Inflammatory macrophage treated with lipopolysaccharide for 1 hour (primary cell): ENCODE results near the gene CYGB.
"Not testable (repeated sequence)": the region's sequence is repeated elsewhere in the genome, so short reads cannot be mapped to it uniquely, and the experiment has no call there.

Experiments
- DNase-seq, 2 donors: peaks; one replicate each; pipeline ENCODE4 v3.0.0-alpha.2; 2020 to 2022

The CYGB gene

GRCh38 chr17:76519048-76519966 lies 18.2 kb downstream of the CYGB start:
- no peak for DNase-seq

- DNase-seq: peak; percentile 86 to 99
Observed at GRCh38 chr17:76517638-76518038, 19.9 kb downstream of the CYGB start.

DNA sequence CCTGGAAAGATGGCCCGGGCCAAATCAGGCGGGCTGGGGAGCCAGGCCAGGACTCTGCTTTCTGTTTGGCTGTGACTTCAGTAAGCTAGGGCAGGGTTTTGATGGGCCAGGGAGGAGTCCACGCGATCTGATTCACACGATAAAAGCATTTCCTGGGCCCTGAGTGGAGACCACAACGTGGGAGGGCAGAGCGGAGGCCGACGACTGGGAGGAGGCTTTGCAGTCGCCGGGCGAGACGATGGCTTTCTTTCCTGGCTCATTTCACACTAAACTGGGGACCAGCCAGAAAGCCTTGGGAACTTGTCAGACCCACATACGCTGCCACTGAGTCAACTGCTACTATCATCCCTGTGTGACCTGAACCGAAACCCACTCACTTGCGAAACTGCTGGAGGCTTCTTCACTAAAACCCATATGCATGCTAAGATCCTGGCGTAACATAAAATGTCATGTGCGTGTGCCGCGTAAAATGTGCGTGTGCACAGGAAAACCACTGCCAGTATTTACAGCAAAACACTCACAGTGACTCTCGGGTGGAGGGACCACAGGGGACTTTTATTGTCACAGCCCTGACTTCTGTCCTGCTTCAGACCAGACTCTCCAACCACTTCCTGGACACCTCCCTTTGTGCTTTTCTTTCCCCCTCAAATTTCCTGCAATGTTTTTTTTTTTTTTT lies 22.1 kb downstream of the CYGB start:
- peak; percentile 91 to 100 for DNase-seq

GRCh38 chr17:76514355-76514754 lies 23.2 kb downstream of the CYGB start:
- DNase-seq: not testable (repeated sequence)

DNA sequence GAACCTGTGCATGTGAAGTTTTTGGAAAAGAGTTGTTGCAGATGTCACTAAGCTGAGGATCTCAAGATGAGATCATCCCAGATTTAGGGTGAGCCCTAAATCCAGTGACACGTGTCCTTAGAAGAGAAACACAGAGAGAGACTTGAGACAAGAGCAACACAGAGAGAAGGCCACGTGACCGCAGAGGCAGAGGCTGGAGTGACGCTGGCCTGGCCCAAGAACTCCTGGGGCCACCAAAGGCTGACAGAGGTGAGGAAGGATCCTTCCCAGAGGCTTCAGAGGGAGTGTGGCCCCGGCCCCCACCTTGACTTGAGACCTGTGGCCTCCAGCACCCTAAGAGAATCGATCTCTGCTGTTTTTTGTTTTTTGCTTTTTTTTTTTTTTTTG lies 24.2 kb downstream of the CYGB start:
- DNase-seq: no peak

- no peak for DNase-seq
Observed at GRCh38 chr17:76512366-76513305, 24.9 kb downstream of the CYGB start.

DNA sequence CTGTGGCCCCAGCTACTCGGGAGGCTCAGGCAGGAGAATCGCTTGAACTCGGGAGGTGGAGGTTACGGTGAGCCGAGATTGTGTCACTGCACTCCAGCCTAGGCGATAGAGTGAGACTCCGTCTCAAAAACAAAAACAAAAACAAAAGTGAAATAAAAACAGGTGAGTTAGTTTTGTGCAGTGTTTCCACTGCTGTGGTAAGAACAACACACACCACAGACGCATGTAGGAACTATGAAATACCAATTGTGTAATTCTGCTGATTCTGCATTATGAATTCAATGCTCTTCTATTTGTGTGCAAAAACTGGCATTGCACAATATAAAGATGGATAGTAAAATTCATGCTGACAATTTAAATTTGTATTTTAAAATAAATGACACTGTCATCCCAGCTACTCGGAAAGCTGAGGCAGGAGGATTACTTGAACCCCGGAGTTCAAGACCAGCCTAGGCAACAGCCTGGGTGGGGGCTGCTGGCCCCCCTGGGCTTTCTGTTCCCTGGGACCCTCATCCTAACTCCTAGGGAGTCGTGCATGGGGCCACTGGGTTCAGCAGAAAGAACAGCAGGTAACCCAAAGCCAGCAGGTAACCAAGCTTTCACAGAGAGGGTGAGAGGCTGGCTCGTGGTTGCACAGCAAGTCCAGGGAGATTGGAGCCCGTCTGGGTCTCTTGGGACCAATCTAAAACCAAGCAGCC lies 25.7 kb downstream of the CYGB start:
- peak; percentile 68 for DNase-seq

DNA sequence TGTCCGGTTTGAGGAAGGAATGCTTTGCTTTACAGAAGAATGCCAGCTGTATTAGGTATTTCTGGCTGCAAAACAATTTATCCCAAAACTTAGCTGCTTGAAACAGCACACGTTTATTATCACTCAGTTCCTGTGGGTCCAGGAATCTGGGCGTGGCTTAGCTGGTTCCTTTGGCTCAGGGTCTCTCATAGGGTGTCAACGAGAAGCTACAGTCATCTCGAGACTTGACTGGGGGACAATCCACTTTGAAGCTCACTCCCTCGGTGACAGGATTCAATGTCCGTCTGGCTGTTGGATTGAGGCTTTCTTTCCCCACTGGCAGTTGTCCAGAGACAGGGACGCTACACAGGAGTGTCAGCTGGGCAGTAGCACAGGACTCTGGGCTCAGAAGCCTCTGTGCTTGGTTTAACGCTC lies 26.7 kb downstream of the CYGB start:
- no peak for DNase-seq

DNA sequence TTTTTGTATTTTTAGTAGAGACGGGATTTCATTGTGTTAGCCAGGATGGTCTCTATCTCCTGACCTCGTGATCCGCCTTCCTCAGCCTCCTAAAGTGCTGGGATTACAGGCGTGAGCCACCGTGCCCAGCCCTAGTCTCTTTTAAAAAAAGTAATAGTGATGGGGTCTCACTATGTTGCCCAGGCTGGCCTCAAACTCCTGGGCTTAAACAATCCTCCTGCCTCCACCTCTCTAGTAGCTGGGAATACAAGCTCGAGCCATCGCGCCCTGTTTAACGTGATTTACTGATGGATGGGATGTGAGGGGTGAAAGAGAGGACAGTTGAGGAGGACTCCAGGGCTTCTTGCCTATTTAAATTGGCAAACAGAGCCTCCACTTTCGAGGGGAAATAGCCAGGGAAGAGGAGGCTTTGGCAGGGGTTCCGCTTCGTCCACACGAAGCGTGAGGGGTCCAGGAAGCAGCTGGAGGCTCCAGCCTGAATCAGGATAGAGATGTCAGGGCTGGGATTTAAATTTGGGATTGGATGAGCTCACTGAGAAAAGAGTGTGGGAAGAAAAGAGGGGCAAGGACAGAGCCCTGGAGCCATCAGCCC lies 28.9 kb downstream of the CYGB start:
- DNase-seq: not testable (repeated sequence)

DNA sequence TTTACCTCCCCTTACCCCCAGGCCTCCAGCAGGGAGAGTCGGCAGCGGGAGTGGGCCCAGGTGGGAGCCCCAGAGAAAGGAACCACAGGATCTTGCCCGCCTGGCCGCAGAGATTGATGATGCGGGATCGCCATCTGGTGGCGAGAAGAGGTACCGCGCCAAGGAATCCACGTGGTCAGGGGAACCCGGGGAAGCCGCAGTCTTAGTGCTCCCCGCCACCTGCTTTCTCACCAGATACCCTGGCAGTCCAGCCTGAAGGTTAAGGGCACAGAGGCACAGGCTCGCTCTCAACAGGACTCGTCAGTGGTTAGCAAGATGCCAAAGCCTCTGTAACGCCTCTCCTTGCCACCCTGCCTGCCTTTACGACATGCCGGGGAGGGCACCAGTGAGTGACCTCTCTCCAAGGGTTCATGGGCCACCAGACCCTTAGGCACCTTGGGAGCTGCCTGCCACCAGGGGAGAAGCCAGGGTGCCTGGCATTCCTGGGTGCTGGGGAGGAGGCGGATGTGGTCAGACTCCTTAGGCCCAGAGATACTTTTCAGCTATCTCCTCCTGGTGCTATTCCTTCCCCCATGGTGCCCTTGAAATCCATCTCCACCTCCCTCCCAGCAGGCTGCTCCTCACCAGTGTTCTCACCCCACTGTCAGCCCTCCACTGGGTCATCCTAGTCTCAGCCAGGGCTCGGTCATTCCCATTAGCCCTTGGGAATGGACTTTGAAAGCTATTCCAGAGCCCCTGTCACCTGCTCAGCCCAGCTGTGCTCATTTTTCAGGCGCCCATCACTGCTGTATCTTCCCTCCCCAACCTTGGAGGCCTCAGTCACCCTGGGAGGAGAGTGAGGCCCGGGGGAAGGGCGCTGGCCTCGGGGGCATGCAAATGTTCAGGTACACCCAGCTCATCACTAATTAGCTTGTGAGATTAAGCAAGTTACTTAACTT lies 30.8 kb downstream of the CYGB start:
- peak; percentile 51 to 95 for DNase-seq

- DNase-seq: peak in 1 of 2 donors; percentile 40
Observed at GRCh38 chr17:76504117-76504516, 33.4 kb downstream of the CYGB start.

- DNase-seq: peak in 1 of 2 donors; percentile 28
Observed at GRCh38 chr17:76502341-76503211, 34.9 kb downstream of the CYGB start.

DNA sequence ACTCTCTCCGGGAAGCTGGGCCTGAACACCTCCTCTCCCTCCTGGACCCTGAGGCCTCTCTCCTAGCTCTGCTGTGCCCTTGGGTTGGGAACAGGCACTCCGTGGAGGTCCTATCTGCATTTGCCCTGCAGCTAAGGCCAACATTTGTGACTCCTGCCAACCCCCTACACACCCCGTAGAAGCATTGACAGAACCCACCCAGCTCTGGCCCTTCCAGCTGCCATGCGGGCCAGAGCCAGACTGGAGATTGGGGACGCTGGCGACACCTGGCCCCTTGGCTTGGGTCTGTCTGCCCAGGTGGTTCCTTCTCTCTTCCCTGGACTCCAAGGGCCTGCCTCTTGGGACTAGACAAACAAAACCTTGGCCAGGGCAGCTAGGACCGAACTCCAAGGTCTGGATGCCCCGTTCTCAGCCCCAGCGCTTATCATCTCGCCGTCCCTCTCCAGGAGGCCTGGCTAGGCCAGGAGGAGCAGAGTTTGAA lies 35.6 kb downstream of the CYGB start:
- no peak for DNase-seq

GRCh38 chr17:76501018-76501826 lies 36.3 kb downstream of the CYGB start, which contains the start of gene RHBDF2:
Gene RHBDF2 (minus strand): TSS chr17:76501423. CDS start chr17:76481524, 19,899 bp downstream.
- peak; percentile 73 to 90 for DNase-seq

DNA sequence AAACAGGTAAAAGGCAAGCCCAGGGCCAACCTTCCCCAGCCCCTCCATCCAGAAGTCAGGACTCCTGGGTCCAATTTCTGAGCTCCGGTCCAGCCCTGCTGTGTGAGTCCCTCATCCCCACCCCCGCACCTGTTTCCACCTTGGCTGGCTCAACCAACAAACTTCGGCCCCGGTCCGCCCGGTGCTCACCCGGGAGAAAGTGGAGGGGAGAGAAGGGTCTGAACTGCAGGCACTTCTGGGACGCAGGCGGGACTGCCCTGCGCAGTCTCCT lies 36.8 kb downstream of the CYGB start:
- no peak for DNase-seq

- DNase-seq: peak; percentile 59 to 72
Observed at GRCh38 chr17:76500074-76500746, 37.3 kb downstream of the CYGB start.

- DNase-seq: no peak
Observed at GRCh38 chr17:76499267-76499667, 38.2 kb downstream of the CYGB start.

- DNase-seq: no peak
Observed at GRCh38 chr17:76498876-76499251, 38.6 kb downstream of the CYGB start.
